ENCODE data around the gene ADCYAP1R1. TPM values are rescaled to one million over a fixed set of nuclear protein-coding genes. Genes with fewer than 3 reads are reported as not detected.

ADCYAP1R1 gene
- total RNA-seq, 1 experiment from 2014 or later = 8.9 TPM

DNA sequence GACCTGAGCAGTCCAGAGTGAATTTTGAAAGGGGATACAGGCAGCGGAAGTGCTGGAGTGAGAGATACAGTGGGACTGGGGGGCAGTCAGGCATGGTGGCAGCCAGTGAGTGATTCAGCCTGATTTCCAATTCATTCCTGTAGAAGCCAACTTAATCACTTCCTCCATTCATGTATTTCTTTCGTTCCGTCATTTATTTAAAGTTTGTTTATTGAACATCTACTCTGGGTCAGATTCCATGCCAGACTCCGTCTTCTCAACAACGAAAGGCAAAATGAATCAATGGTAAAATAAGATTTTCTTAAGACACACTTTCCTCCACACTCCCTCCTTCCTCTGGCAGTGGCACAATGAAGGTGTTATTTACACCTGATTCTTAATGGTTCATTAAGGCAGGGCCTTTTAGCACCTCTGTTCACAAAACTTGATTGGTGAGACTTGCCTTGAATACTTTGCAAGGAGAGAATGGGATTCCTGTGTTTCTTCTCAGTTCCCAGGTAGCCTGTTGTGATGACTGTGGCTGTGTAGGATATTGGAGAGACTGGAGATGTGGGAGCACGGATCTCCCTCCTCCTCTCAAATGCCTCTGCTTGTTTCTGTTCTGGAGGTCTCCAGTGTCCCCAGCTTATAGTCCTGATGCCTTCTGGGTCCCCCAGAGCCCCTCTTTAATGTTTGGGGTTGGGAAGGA is 27.9 kb downstream of the ADCYAP1R1 start:
- Histone ChIP-seq H4K20me1 (ENCODE audit: control insufficient read depth, insufficient read depth, insufficient read length) (no peaks in the 10 kb centered on the region), H4K5ac (ENCODE audit: insufficient read length, low read depth, low read length) (no peak overlapping the region), H2BK5ac (ENCODE audit: insufficient read length, low read length) (no peak overlapping the region), H3K4ac (ENCODE audit: low read depth, low read length) (no peak overlapping the region), H2BK15ac (ENCODE audit: low read depth, low read length) (no peak overlapping the region), H3K9me3 (ENCODE audit: control insufficient read depth, low read depth, low read length) (no peaks in the 10 kb centered on the region), H3K14ac (ENCODE audit: insufficient read depth, low read length) (peak overlapping the region; percentile 30; the same call in 1 of the 2 replicates), H3K9ac (ENCODE audit: extremely low read depth, insufficient read length, low read length) (no peak overlapping the region), H3K18ac (ENCODE audit: insufficient read length, low read depth, low read length) (no peak overlapping the region), H3K23me2 (ENCODE audit: insufficient read length, low read depth, low read length, poor library complexity, severe bottlenecking) (no peaks in the 10 kb centered on the region), H3K79me1 (ENCODE audit: insufficient read depth, low read depth, low read length, poor library complexity, severe bottlenecking) (no peaks in the 10 kb centered on the region), H3K4me2 (ENCODE audit: insufficient read depth, insufficient read length, low read length) (no peak overlapping the region), H2BK20ac (ENCODE audit: low read depth, low read length, poor library complexity, severe bottlenecking) (no peak overlapping the region), H2AK5ac (ENCODE audit: insufficient read length, low read length) (no peak overlapping the region), H3K56ac (ENCODE audit: insufficient read length, low read depth, low read length) (no peak overlapping the region), H3K27me3 (ENCODE audit: insufficient read depth, low read length) (no peaks in the 10 kb centered on the region), H3K4me1 (ENCODE audit: insufficient read depth, low read length) (no peaks in the 10 kb centered on the region), H2BK120ac (ENCODE audit: low read depth, low read length, poor library complexity, severe bottlenecking) (no peak overlapping the region), H2BK12ac (ENCODE audit: insufficient read length, low read depth, low read length) (no peak overlapping the region), H4K8ac (replicated peaks; ENCODE audit: insufficient read length, low read depth, low read length) (no peak overlapping the region), H3K79me2 (ENCODE audit: insufficient read depth, low read length) (no peaks in the 10 kb centered on the region), H3T11ph (ENCODE audit: low read length) (no peak overlapping the region), H3K23ac (ENCODE audit: insufficient read length, low read depth, low read length) (no peak overlapping the region), H4K91ac (ENCODE audit: insufficient read length, low read depth, low read length) (no peak overlapping the region), H2AFZ (ENCODE audit: low read length) (no peak overlapping the region), H3K27ac (ENCODE audit: insufficient read length, low read depth, low read length) (no peak overlapping the region)
- TF ChIP-seq, protein P1, sequence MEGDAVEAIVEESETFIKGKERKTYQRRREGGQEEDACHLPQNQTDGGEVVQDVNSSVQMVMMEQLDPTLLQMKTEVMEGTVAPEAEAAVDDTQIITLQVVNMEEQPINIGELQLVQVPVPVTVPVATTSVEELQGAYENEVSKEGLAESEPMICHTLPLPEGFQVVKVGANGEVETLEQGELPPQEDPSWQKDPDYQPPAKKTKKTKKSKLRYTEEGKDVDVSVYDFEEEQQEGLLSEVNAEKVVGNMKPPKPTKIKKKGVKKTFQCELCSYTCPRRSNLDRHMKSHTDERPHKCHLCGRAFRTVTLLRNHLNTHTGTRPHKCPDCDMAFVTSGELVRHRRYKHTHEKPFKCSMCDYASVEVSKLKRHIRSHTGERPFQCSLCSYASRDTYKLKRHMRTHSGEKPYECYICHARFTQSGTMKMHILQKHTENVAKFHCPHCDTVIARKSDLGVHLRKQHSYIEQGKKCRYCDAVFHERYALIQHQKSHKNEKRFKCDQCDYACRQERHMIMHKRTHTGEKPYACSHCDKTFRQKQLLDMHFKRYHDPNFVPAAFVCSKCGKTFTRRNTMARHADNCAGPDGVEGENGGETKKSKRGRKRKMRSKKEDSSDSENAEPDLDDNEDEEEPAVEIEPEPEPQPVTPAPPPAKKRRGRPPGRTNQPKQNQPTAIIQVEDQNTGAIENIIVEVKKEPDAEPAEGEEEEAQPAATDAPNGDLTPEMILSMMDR (conservative IDR thresholded peaks at IDR 0.05) = no peak
- H3K27ac Mint-ChIP-seq = no peak overlapping the region; a peak in 1 of 7 replicates
- no peak overlapping the region for H3K4me3 Mint-ChIP-seq
- peaks cover 5% of the 10 kb centered on the region for H3K27me3 Mint-ChIP-seq (ENCODE audit: low read depth)
- no CpG with 5 or more reads among the region's 6 CpGs for WGBS (ENCODE audit: extremely low coverage, insufficient read length, low lambda C conversion rate)
- no peaks in the 10 kb centered on the region; a peak in 1 of 5 replicates for H3K9me3 Mint-ChIP-seq
- H3K36me3 Mint-ChIP-seq (ENCODE audit: insufficient read depth in 1 of 3, low read depth in 3 of 3) = peaks cover 0 to 2% (median 0%) of the 10 kb centered on the region in 3 experiments; a peak in 2 of 7 replicates
- H3K4me1 Mint-ChIP-seq = peaks cover 9% of the 10 kb centered on the region in 2 experiments
- DNase-seq = no peak
